Measurements from ENCODE around the gene AGAP3.

DNA sequence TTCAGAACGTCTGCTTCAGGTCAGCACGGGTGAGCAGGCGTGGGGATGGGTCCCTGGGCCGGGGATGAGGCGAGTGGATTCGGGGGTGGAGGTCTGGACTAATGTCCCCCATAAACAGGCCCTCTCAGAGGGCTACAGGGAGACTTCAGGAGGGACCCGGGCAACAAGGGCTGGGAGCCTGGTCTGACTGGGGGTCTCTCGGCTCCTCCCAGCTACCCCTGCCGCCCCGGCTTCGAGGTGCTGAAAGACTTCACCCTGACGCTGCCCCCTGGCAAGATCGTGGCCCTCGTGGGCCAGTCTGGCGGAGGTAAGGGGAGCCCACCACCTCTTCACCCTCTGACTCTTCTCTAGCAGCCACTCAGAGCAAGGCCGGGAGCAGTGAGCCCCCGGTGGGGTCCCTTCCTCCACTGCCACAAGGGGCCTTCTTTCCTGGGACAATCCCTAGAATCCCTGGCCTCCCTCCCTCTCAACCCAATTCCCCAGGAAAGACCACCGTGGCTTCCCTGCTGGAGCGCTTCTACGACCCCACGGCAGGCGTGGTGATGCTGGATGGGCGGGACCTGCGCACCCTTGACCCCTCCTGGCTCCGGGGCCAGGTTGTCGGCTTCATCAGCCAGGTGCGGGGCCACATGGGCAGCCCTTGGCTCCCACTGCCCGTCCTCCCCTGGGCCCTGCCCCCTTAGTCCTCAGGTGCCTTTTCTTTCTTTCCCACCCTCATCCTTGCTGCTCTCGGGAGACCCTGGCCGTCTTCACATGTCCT lies 45.5 kb upstream of the AGAP3 start:
- TF ChIP-seq, protein P1, sequence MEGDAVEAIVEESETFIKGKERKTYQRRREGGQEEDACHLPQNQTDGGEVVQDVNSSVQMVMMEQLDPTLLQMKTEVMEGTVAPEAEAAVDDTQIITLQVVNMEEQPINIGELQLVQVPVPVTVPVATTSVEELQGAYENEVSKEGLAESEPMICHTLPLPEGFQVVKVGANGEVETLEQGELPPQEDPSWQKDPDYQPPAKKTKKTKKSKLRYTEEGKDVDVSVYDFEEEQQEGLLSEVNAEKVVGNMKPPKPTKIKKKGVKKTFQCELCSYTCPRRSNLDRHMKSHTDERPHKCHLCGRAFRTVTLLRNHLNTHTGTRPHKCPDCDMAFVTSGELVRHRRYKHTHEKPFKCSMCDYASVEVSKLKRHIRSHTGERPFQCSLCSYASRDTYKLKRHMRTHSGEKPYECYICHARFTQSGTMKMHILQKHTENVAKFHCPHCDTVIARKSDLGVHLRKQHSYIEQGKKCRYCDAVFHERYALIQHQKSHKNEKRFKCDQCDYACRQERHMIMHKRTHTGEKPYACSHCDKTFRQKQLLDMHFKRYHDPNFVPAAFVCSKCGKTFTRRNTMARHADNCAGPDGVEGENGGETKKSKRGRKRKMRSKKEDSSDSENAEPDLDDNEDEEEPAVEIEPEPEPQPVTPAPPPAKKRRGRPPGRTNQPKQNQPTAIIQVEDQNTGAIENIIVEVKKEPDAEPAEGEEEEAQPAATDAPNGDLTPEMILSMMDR (IDR thresholded peaks at IDR 0.05): no peak
- no peak for TF ChIP-seq POLR2A (IDR thresholded peaks at IDR 0.05)

Data from ovary (tissue), 3 donors.